HepG2 (cell line): Measurements from ENCODE around the gene IFT43. TPM values are rescaled to one million over a fixed set of nuclear protein-coding genes. Genes with fewer than 3 reads are reported as not detected.

Source experiments
- ATAC-seq: fragments of 200-7000 bp; cut with Tn5 transposase; 3 replicates; pipeline ENCODE4 v1.9.1; 2020; ENCODE audit warnings: mild to moderate bottlenecking, moderate library complexity
- BruUV-seq: library from RNA; stranded (reverse); fragments of 400-500 nt; replicated peaks from 2 replicates; lab custom pipeline; 2021; lab: Mats Ljungman, UMichigan
- CTCF ChIA-PET: fragments of 300-600 bp; formaldehyde crosslinking; extraction: SDS; loops from one replicate; lab custom pipeline; 2021; ENCODE audit warnings: low total read pairs, inconsistent platforms, low intra/inter-chr PET ratio; lab: Yijun Ruan, JAX
- POLR2A ChIA-PET: fragments of 350-600 bp; sonication (Branson Sonifier 250); formaldehyde crosslinking; loops from one replicate; lab custom pipeline; 2020; ENCODE audit warnings: antibody characterized with exemption, inconsistent platforms; lab: Yijun Ruan, JAX
- DNase-seq: peaks from one replicate; pipeline ENCODE4 v3.0.0-alpha.2; 2015; ENCODE audit warnings: low spot score
- FAIRE-seq: peaks from 3 replicates; lab custom pipeline; 2011; peaks lifted over from hg19 to GRCh38; lab: Jason Lieb, UNC
- H2AFZ ChIP-seq: one replicate; pipeline ENCODE4 v1.6.1; 2011; ENCODE audit warnings: low read length, inconsistent platforms
- H3K27ac ChIP-seq: fragments of 300-600 bp; 3 replicates; pipeline ENCODE4 v1.8.0; 2011; ENCODE audit warnings: mixed run types, mild to moderate bottlenecking, mixed read lengths, low read length, inconsistent platforms; ENCODE audit not compliant: insufficient read depth; ENCODE audit errors: extremely low read length
- H3K27me3 ChIP-seq, 2 experiments: fragments of 200-600 bp in 1 of 2; 2 replicates in 1 of 2; 3 replicates in 1 of 2; pipeline versions ENCODE4 v1.6.0 to v1.8.0; 2011; ENCODE audit warnings: low read length in 2 of 2, mild to moderate bottlenecking in 2 of 2, moderate library complexity in 2 of 2, inconsistent platforms in 1 of 2; ENCODE audit not compliant: insufficient read depth in 2 of 2, control insufficient read depth in 1 of 2
- H3K36me3 ChIP-seq, 2 experiments: fragments of 200-600 bp in 1 of 2; replicated peaks in 1 of 2; 2 replicates in 1 of 2; 3 replicates in 1 of 2; pipeline versions ENCODE4 v1.5.1 to v1.8.0; 2011; ENCODE audit warnings: low read length in 2 of 2, inconsistent platforms in 1 of 2; ENCODE audit not compliant: insufficient read depth in 2 of 2, control insufficient read depth in 1 of 2
- H3K4me1 ChIP-seq: 2 replicates; pipeline ENCODE4 v1.5.1; 2012; ENCODE audit warnings: low read length, inconsistent platforms; ENCODE audit not compliant: insufficient read depth
- H3K4me2 ChIP-seq: 2 replicates; pipeline ENCODE4 v1.6.0; 2011; ENCODE audit warnings: low read depth, low read length, inconsistent platforms
- H3K4me3 ChIP-seq, 3 experiments: fragments of 200-600 bp in 1 of 3; sonication (generic), shearing (Covaris generic) in 1 of 3; replicated peaks in 1 of 3; 2 replicates each; pipeline ENCODE4 v1.5.1; 2011 to 2016; ENCODE audit warnings: low read length in 3 of 3, inconsistent platforms in 2 of 3, low read depth in 2 of 3, mild to moderate bottlenecking in 2 of 3, control low read depth in 1 of 3, mixed read lengths in 1 of 3; ENCODE audit not compliant: insufficient read depth in 1 of 3
- H3K79me2 ChIP-seq: one replicate; pipeline ENCODE4 v1.6.1; 2011; ENCODE audit warnings: low read length, inconsistent platforms; ENCODE audit not compliant: insufficient read depth
- H3K9ac ChIP-seq: 2 replicates; pipeline ENCODE4 v1.6.0; 2011; ENCODE audit warnings: mild to moderate bottlenecking, low read depth, low read length, inconsistent platforms; ENCODE audit not compliant: insufficient read depth
- H3K9me3 ChIP-seq: 2 replicates; pipeline ENCODE4 v1.5.1; 2012; ENCODE audit warnings: mild to moderate bottlenecking, low read length
- H4K20me1 ChIP-seq: 2 replicates; pipeline ENCODE4 v1.6.0; 2011; ENCODE audit warnings: inconsistent platforms, mild to moderate bottlenecking, low read length, moderate library complexity; ENCODE audit not compliant: insufficient read depth
- ATF7 ChIP-seq, 2 experiments: fragments of 450-650 bp in 1 of 2; sonication (generic) in 1 of 2; formaldehyde crosslinking in 1 of 2; IDR thresholded peaks; 2 replicates each; pipeline versions ENCODE4 v1.4.0 to v1.6.1; 2016 to 2020; ENCODE audit warnings: antibody characterized with exemption in 1 of 2, mild to moderate bottlenecking in 1 of 2, missing genetic modification reagents in 1 of 2
- CREB1 ChIP-seq, 2 experiments: fragments of 450-650 bp in 1 of 2; IDR thresholded peaks; 2 replicates each; pipeline ENCODE4 v1.6.1; 2016 to 2017; ENCODE audit warnings: control low read depth in 1 of 2, mild to moderate bottlenecking in 1 of 2, missing compliant biosample characterization in 1 of 2, missing genetic modification characterization in 1 of 2
- KDM1A ChIP-seq: IDR thresholded peaks from 2 replicates; pipeline ENCODE4 v1.6.1; 2016; ENCODE audit warnings: missing compliant biosample characterization
- MTA1 ChIP-seq: sonication (generic); formaldehyde crosslinking; IDR thresholded peaks from 2 replicates; pipeline ENCODE4 v1.4.0; 2020; ENCODE audit warnings: missing genetic modification reagents, mild to moderate bottlenecking, borderline replicate concordance
- NR2F6 ChIP-seq, 2 experiments: IDR thresholded peaks; 2 replicates each; pipeline ENCODE4 v1.6.1; 2016; ENCODE audit warnings: antibody characterized with exemption in 1 of 2, mild to moderate bottlenecking in 1 of 2
- THYN1 ChIP-seq: sonication (generic); formaldehyde crosslinking; IDR thresholded peaks from 2 replicates; pipeline ENCODE4 v1.8.1; 2023; ENCODE audit warnings: low read depth, mild to moderate bottlenecking, moderate library complexity, missing genetic modification reagents, borderline replicate concordance
- ZNF234 ChIP-seq: sonication (generic); formaldehyde crosslinking; conservative IDR thresholded peaks from 2 replicates; pipeline ENCODE4 v1.5.1; 2020; ENCODE audit warnings: mild to moderate bottlenecking, missing genetic modification reagents
- ZNF644 ChIP-seq: IDR thresholded peaks from 2 replicates; pipeline ENCODE4 v1.6.1; 2016; ENCODE audit warnings: low read depth
- ZSCAN29 ChIP-seq: sonication (generic); formaldehyde crosslinking; conservative IDR thresholded peaks from 2 replicates; pipeline ENCODE4 v1.4.0; 2020; ENCODE audit warnings: mild to moderate bottlenecking, missing genetic modification reagents
- WGBS: methylation state at CpG from one replicate; pipeline ENCODE4 v1.1.6; 2017; ENCODE audit warnings: low lambda C conversion rate; 5-methylcytosine and 5-hydroxymethylcytosine counted together
- in situ Hi-C: cut with HindIII; loops from 2 replicates; pipeline ENCODE4 v1.10.0; 2017; ENCODE audit warnings: low pct_unique_long_range_greater_than_20kb; ENCODE audit not compliant: extremely low pct_ligation_motif_present
- intact Hi-C: fragments of 100-400 bp; cut with micrococcal nuclease; formaldehyde crosslinking; loops from one replicate; pipeline ENCODE4 v1.10.0; 2022; ENCODE audit not compliant: unreplicated experiment
- polyA plus RNA-seq, 8 experiments: library from polyadenylated mRNA; depleted of rRNA in 3 of 8; stranded (reverse) in 7 of 8; unstranded in 1 of 8; fragments of >200 nt; fragmentation: Illumina TruSeq in 4 of 8; extraction: Trizol in 4 of 8; gene quantifications; 2 replicates each; pipeline versions ENCODE4 v1.2.1 to v1.2.3, GENCODE V29; 2011 to 2016; ENCODE audit warnings: low read depth in 4 of 8, missing spikeins in 1 of 8, mixed read lengths in 1 of 8; ENCODE audit not compliant: insufficient read depth in 1 of 8
- total RNA-seq, 5 experiments: library from RNA; depleted of rRNA; stranded (reverse); fragments of >200 nt; fragmentation: Illumina TruSeq; extraction: Trizol; gene quantifications; 2 replicates each; pipeline ENCODE4 v1.2.3, GENCODE V29; 2016; ENCODE audit warnings: low read depth in 1 of 5
- TF ChIP-seq, protein P1 (sequence below): IDR thresholded peaks from 2 replicates; pipeline ENCODE4 v1.6.1; 2016; ENCODE audit warnings: missing biosample characterization, missing genetic modification reagents, low read depth
- TF ChIP-seq, protein P2 (sequence below): IDR thresholded peaks from 2 replicates; pipeline ENCODE4 v1.6.1; 2016; ENCODE audit warnings: low read depth, missing genetic modification reagents, missing compliant biosample characterization

The IFT43 gene
- total and polyA plus RNA-seq, 2 of the 13 experiments (the other 11 are each of a cell fraction or from before 2014, with no cell fraction given) = 0.15 to 0.55 TPM

DNA sequence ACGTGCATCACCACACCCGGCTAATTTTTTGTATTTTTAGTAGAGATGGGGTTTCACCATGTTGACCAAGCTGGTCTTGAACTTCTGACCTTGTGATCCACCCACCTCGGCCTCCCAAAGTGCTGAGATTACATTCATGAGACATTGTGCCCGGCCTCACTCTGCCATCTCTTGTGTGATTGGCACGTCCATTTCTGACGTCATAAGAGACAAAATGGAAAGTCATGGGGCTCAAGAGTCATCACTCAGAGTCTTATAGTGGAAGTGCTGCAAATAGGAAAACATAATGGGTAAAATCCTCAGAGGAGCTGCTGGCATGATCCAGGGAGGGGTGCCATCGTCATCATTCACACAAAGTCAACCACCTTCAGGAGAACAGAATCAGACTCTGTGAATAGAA is 112.0 kb downstream of the IFT43 start:
- Histone ChIP-seq H3K27me3 (peaks cover 2 to 22% of the 10 kb centered on the region in 2 experiments; a peak in 4 of 5 replicates), H3K4me2 (no peak overlapping the region), H3K79me2 (no peaks in the 10 kb centered on the region), H3K4me3 (no peak overlapping the region), H3K9ac (no peak overlapping the region)
- intact Hi-C loops = no loop called here
- no peak for ATAC-seq
- CTCF ChIA-PET = no interaction called here
- TF ChIP-seq CREB1 (IDR thresholded peaks at IDR 0.05) = peak; percentile 86
- TF ChIP-seq CREB1 (CRISPR knock-in tag; IDR thresholded peaks at IDR 0.05) = no peak
- 0 out of 2 replicates have a peak, but pooled peaks have one; percentile 24 for TF ChIP-seq ATF7 (IDR thresholded peaks at IDR 0.05)
- TF ChIP-seq ATF7 (CRISPR knock-in tag; IDR thresholded peaks at IDR 0.05) = no peak
- TF ChIP-seq, protein P1, sequence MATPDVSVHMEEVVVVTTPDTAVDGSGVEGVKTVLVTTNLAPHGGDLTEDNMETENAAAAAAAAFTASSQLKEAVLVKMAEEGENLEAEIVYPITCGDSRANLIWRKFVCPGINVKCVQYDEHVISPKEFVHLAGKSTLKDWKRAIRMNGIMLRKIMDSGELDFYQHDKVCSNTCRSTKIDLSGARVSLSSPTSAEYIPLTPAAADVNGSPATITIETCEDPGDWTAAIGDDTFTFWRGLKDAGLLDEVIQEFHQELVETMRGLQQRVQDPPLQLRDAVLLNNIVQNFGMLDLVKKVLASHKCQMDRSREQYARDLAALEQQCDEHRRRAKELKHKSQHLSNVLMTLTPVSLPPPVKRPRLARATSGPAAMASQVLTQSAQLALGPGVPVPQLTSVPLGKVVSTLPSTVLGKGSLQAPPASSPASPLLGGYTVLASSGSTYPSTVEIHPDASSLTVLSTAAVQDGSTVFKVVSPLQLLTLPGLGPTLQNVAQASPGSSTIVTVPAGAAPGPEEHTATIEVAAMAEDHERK (CRISPR knock-in tag) = no peak
- TF ChIP-seq, all 625 proteins: peak for 2
- Histone ChIP-seq H4K20me1 (no peaks in the 10 kb centered on the region), H3K36me3 (no peaks in the 10 kb centered on the region), H3K9me3 (no peaks in the 10 kb centered on the region), H3K4me1 (no peaks in the 10 kb centered on the region), H3K27ac (no peak overlapping the region), H2AFZ (no peak overlapping the region)
- DNase-seq = no peak
- WGBS = 46% methylated on average over 7 of the region's 7 CpGs
- FAIRE-seq = no peak
- no TSS peak for BruUV-seq
- in situ Hi-C loops = no loop called here
- POLR2A ChIA-PET = no interaction called here

DNA sequence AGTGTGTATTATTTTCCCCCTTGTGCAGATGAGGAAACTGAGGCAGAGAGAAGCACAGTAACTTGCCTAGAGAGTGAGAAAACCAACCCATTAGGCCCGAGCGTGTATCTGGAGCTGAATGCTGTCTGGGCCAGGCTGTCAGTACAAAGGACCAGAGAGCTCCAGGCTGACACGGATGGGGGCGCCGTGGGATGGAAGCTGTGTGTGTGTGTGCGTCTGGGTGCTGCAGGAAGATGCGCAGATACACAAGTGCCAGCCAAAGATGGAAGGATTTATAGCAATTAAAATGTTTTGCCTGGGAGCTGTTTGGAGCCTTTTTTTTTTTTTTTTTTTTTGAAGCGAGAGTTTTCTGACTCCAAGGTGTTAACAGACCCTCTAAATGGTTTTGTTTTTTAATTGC is 112.5 kb downstream of the IFT43 start:
- ChIA-PET POLR2A (no interaction called here), CTCF (no interaction called here)
- no peak overlapping the region for H3K27ac ChIP-seq
- H3K36me3 ChIP-seq = no peaks in the 10 kb centered on the region
- H3K4me3 ChIP-seq = no peak overlapping the region
- no peaks in the 10 kb centered on the region for H3K9me3 ChIP-seq
- no peaks in the 10 kb centered on the region for H3K79me2 ChIP-seq
- no peak overlapping the region for H2AFZ ChIP-seq
- intact Hi-C loops = no loop called here
- H4K20me1 ChIP-seq = no peaks in the 10 kb centered on the region
- WGBS = 38% methylated on average over 8 of the region's 8 CpGs
- peaks cover 2 to 22% of the 10 kb centered on the region in 2 experiments; a peak in 4 of 5 replicates for H3K27me3 ChIP-seq
- DNase-seq (no peak), FAIRE-seq (no peak), ATAC-seq (no peak)
- no TSS peak for BruUV-seq
- no peaks in the 10 kb centered on the region for H3K4me1 ChIP-seq
- H3K9ac ChIP-seq = no peak overlapping the region
- no peak overlapping the region for H3K4me2 ChIP-seq
- in situ Hi-C loops = no loop called here
- no peak for TF ChIP-seq ZNF234 (CRISPR knock-in tag)
- TF ChIP-seq ZSCAN29 (CRISPR knock-in tag) = no peak
- TF ChIP-seq MTA1 (CRISPR knock-in tag) = no peak
- TF ChIP-seq, protein P2, sequence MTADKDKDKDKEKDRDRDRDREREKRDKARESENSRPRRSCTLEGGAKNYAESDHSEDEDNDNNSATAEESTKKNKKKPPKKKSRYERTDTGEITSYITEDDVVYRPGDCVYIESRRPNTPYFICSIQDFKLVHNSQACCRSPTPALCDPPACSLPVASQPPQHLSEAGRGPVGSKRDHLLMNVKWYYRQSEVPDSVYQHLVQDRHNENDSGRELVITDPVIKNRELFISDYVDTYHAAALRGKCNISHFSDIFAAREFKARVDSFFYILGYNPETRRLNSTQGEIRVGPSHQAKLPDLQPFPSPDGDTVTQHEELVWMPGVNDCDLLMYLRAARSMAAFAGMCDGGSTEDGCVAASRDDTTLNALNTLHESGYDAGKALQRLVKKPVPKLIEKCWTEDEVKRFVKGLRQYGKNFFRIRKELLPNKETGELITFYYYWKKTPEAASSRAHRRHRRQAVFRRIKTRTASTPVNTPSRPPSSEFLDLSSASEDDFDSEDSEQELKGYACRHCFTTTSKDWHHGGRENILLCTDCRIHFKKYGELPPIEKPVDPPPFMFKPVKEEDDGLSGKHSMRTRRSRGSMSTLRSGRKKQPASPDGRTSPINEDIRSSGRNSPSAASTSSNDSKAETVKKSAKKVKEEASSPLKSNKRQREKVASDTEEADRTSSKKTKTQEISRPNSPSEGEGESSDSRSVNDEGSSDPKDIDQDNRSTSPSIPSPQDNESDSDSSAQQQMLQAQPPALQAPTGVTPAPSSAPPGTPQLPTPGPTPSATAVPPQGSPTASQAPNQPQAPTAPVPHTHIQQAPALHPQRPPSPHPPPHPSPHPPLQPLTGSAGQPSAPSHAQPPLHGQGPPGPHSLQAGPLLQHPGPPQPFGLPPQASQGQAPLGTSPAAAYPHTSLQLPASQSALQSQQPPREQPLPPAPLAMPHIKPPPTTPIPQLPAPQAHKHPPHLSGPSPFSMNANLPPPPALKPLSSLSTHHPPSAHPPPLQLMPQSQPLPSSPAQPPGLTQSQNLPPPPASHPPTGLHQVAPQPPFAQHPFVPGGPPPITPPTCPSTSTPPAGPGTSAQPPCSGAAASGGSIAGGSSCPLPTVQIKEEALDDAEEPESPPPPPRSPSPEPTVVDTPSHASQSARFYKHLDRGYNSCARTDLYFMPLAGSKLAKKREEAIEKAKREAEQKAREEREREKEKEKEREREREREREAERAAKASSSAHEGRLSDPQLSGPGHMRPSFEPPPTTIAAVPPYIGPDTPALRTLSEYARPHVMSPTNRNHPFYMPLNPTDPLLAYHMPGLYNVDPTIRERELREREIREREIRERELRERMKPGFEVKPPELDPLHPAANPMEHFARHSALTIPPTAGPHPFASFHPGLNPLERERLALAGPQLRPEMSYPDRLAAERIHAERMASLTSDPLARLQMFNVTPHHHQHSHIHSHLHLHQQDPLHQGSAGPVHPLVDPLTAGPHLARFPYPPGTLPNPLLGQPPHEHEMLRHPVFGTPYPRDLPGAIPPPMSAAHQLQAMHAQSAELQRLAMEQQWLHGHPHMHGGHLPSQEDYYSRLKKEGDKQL (CRISPR knock-in tag) = no peak
- no peak for TF ChIP-seq THYN1 (CRISPR knock-in tag)
- TF ChIP-seq ZNF644 (CRISPR knock-in tag) = no peak
- TF ChIP-seq KDM1A = no peak
- TF ChIP-seq NR2F6 (IDR thresholded peaks at IDR 0.05) = no peak
- TF ChIP-seq NR2F6 (CRISPR knock-in tag; IDR thresholded peaks at IDR 0.05) = no peak
